Spleen (tissue), 11 donors: ENCODE results near the gene RD3L. TPM values are rescaled to one million over a fixed set of nuclear protein-coding genes. Genes with fewer than 3 reads are reported as not detected.

Source experiments
- DNase-seq: peaks from one replicate; pipeline ENCODE4 v3.0.0-alpha.2; 2020
- H3K27ac ChIP-seq, 8 donors: fragments of 200-600 bp; sonication (generic) in 7 of 8; 1 replicate in 4 of 8; 2 replicates in 4 of 8; pipeline versions ENCODE4 v1.5.0 to v1.8.0; 2016 to 2021; ENCODE audit warnings: inconsistent platforms in 4 of 8, mild to moderate bottlenecking in 4 of 8, moderate library complexity in 1 of 8
- H3K27me3 ChIP-seq, 7 donors: fragments of 200-600 bp; sonication (generic) in 6 of 7; replicated peaks in 1 of 7; 1 replicate in 4 of 7; 2 replicates in 3 of 7; pipeline versions ENCODE4 v1.5.0 to v1.8.0; 2016 to 2021; ENCODE audit warnings: inconsistent platforms in 3 of 7, mild to moderate bottlenecking in 1 of 7
- H3K36me3 ChIP-seq, 6 donors: fragments of 200-600 bp; sonication (generic) in 5 of 6; 1 replicate in 4 of 6; 2 replicates in 2 of 6; pipeline versions ENCODE4 v1.5.0 to v1.8.0; 2016 to 2021; ENCODE audit warnings: inconsistent platforms in 2 of 6
- H3K4me1 ChIP-seq, 6 donors: fragments of 200-600 bp; sonication (generic) in 5 of 6; 1 replicate in 3 of 6; 2 replicates in 3 of 6; pipeline versions ENCODE4 v1.5.0 to v1.8.0; 2016 to 2021; ENCODE audit warnings: inconsistent platforms in 3 of 6
- H3K4me3 ChIP-seq, 8 donors: fragments of 200-600 bp; sonication (generic) in 7 of 8; 1 replicate in 4 of 8; 2 replicates in 4 of 8; pipeline versions ENCODE4 v1.5.0 to v1.8.0; 2016 to 2021; ENCODE audit warnings: inconsistent platforms in 4 of 8, mild to moderate bottlenecking in 4 of 8, moderate library complexity in 2 of 8
- H3K9me3 ChIP-seq, 8 donors: fragments of 200-600 bp; sonication (generic) in 7 of 8; 1 replicate in 4 of 8; 2 replicates in 4 of 8; pipeline versions ENCODE4 v1.5.0 to v1.8.0; 2016 to 2021; ENCODE audit warnings: inconsistent platforms in 4 of 8
- POLR2A ChIP-seq, 3 donors: fragments of 450-650 bp; IDR thresholded peaks; one replicate each; pipeline ENCODE4 v1.5.1; 2017; ENCODE audit warnings: antibody characterized with exemption in 3 of 3, mild to moderate bottlenecking in 1 of 3
- POLR2AphosphoS5 ChIP-seq, 3 donors: sonication (generic); formaldehyde crosslinking; IDR thresholded peaks; one replicate each; pipeline ENCODE4 v1.5.1; 2017; ENCODE audit warnings: antibody characterized with exemption in 3 of 3
- WGBS, 5 donors: extraction: QIAGEN DNeasy Blood & Tissue Kit in 3 of 5; methylation state at CpG; one replicate each; pipeline versions ENCODE4 v1.1.5 to v1.1.7; 2013 to 2018; 5-methylcytosine and 5-hydroxymethylcytosine counted together
- intact Hi-C: fragments of 100-400 bp; cut with DNase I; formaldehyde crosslinking; loops from one replicate; pipeline ENCODE4 v1.15.0; 2023; ENCODE audit warnings: low total_unique reads
- polyA plus RNA-seq, 3 donors: library from polyadenylated mRNA; stranded (reverse); fragments of 200-250 nt; gene quantifications; one replicate each; pipeline ENCODE4 v1.2.1, GENCODE V29; 2013
- total RNA-seq, 7 donors: library from RNA; depleted of rRNA in 3 of 7; stranded (reverse); fragments of >200 nt in 3 of 7; fragmentation: NEBNext Ultra II Directional in 4 of 7; extraction: Animal tissue kit (Norgen Biotek cat#: 25700) in 4 of 7; gene quantifications; one replicate each; pipeline versions ENCODE4 v1.1.0 to v1.2.1, GENCODE V29; 2016 to 2021
- TF ChIP-seq, protein P1 (sequence below), 11 experiments: fragments of 200-600 bp in 7 of 11; fragments of 450-650 bp in 4 of 11; sonication (generic) in 4 of 11; IDR thresholded peaks in 8 of 11; conservative IDR thresholded peaks in 3 of 11; 1 replicate in 7 of 11; 2 replicates in 4 of 11; pipeline versions ENCODE4 v1.4.0 to v1.8.0; 2016 to 2021; ENCODE audit warnings: antibody characterized with exemption in 11 of 11, inconsistent platforms in 4 of 11, mild to moderate bottlenecking in 1 of 11
- donor health status: healthy with polysubstance abuse.
- donor health status: DM: no; HTN: no; CAD: no; lungs with moderate emphysema.
- donor health status: DM: no; HTN: no; CAD: no.
- donor health status: Bipolar disorder and iron deficiency.
- donor health status: healthy.
- donor health status: DM: no; HTN: no; CAD: no.
- donor health status: DM: yes; HTN: yes; CAD: no.

Gene RD3L
- total and polyA plus RNA-seq, 10 donors = not detected

DNA sequence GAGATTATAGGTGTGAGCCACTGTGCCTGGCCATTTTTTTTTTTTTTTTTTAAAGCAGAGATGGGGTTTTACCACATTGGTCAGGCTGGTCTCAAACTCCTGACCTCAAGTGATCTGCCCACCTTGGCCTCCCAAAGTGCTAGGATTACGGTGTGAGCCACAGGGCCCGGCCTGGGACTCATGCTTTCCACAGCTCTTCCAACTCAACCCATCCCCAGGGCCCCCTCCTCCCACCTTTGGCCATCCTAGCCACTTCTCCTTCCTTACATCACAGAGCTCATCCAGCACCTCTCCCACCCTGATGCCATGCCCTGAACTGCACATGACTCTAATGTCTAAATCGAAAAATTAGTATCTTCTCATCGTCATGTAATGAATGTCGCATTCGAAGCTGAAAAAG lies 26.7 kb downstream of the RD3L start:
- Histone ChIP-seq H3K36me3 (peaks cover 0 to 84% (median 49%) of the 10 kb centered on the region in 6 donors), H3K27me3 (no peaks in the 10 kb centered on the region), H3K9me3 (no peaks in the 10 kb centered on the region), H3K27ac (no peak overlapping the region), H3K4me3 (no peak overlapping the region), H3K4me1 (peaks cover 7 to 55% (median 30%) of the 10 kb centered on the region in 6 donors)
- TF ChIP-seq, protein P1, sequence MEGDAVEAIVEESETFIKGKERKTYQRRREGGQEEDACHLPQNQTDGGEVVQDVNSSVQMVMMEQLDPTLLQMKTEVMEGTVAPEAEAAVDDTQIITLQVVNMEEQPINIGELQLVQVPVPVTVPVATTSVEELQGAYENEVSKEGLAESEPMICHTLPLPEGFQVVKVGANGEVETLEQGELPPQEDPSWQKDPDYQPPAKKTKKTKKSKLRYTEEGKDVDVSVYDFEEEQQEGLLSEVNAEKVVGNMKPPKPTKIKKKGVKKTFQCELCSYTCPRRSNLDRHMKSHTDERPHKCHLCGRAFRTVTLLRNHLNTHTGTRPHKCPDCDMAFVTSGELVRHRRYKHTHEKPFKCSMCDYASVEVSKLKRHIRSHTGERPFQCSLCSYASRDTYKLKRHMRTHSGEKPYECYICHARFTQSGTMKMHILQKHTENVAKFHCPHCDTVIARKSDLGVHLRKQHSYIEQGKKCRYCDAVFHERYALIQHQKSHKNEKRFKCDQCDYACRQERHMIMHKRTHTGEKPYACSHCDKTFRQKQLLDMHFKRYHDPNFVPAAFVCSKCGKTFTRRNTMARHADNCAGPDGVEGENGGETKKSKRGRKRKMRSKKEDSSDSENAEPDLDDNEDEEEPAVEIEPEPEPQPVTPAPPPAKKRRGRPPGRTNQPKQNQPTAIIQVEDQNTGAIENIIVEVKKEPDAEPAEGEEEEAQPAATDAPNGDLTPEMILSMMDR (IDR thresholded peaks at IDR 0.05 in 8 of 11, conservative IDR thresholded peaks at IDR 0.05 in 3 of 11) = no peak
- no peak for TF ChIP-seq POLR2A (IDR thresholded peaks at IDR 0.05)
- no peak for TF ChIP-seq POLR2AphosphoS5 (IDR thresholded peaks at IDR 0.05)
- intact Hi-C loops = loop anchor here (10.0 kb wide), 1 partner anchor 341 kb away; no protein-coding TSS in a partner anchor
- DNase-seq = peak; percentile 30
- WGBS, 5 donors = 91 to 96% (median 94%) methylated on average over 6 of the region's 6 CpGs

- no peak overlapping the region for H3K4me3 ChIP-seq
- H3K4me1 ChIP-seq = peaks cover 8 to 23% (median 11%) of the 10 kb centered on the region in 6 donors
- H3K27ac ChIP-seq = no peak overlapping the region
- DNase-seq = peak; percentile 41
- intact Hi-C loops = loop anchor here (5.0 to 10.0 kb wide), 2 partner anchors 104 to 336 kb away; no protein-coding TSS in a partner anchor
- TF ChIP-seq POLR2AphosphoS5 (IDR thresholded peaks at IDR 0.05) (no peak), POLR2A (IDR thresholded peaks at IDR 0.05) (no peak)
- TF ChIP-seq, protein P1 (IDR thresholded peaks at IDR 0.05 in 8 of 11, conservative IDR thresholded peaks at IDR 0.05 in 3 of 11) = no peak
- no peaks in the 10 kb centered on the region for H3K9me3 ChIP-seq
- peaks cover 0 to 66% (median 43%) of the 10 kb centered on the region in 6 donors for H3K36me3 ChIP-seq
- WGBS, 5 donors = 76 to 90% (median 79%) methylated on average over 5 to 6 of the region's 6 CpGs
- no peaks in the 10 kb centered on the region for H3K27me3 ChIP-seq
These were observed 31.3 kb downstream of the RD3L start for GRCh38 chr14:103910984-103911383.

DNA sequence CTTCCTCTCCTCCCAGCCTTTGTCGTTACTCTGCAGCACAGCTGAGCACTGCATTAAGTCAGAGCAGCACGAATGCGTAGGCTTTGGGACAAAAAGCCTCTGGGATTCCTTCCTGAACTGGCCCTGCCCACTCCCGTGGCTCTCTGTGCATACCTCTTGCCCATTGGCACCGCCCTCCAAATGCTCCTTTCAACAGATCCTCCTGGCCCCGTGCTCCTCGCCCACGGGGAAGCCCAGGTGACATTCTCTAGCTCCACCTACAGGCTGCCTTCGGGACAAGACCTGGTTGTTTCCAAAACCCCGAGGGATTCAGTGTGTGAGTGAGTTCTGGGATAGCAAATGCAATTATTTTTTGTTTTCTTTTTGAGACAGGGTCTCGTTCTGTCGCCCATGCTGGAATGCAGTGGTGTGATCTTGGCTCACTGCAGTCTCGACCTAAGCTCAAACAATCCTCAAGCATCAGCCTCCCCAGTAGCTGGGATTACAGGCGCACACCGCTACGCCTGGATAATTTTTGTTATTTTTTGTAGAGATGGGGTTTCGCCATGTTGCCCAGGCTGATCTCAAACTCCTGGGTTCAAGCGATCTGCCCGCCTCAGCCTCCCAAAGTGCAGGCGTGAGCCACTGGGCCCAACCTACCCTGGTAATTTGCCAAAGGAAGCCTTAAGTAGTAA lies 31.9 kb downstream of the RD3L start:
- DNase-seq = peak; percentile 89
- Histone ChIP-seq H3K36me3 (peaks cover 0 to 60% (median 41%) of the 10 kb centered on the region in 6 donors), H3K4me3 (peak overlapping the region in 5 of 8 donors; percentile 6 to 54 (median 17)), H3K9me3 (no peaks in the 10 kb centered on the region), H3K27ac (peak overlapping the region in 6 of 8 donors; percentile 3 to 48 (median 30)), H3K4me1 (peaks cover 8 to 26% (median 13%) of the 10 kb centered on the region in 6 donors), H3K27me3 (no peaks in the 10 kb centered on the region)
- TF ChIP-seq, protein P1 (IDR thresholded peaks at IDR 0.05 in 8 of 11, conservative IDR thresholded peaks at IDR 0.05 in 3 of 11) = peak; percentile 41 to 85 (median 76)
- TF ChIP-seq POLR2AphosphoS5 (IDR thresholded peaks at IDR 0.05) (peak; percentile 8 to 67 (median 51)), POLR2A (IDR thresholded peaks at IDR 0.05) (no peak)
- intact Hi-C loops = loop anchor here (5.0 to 10.0 kb wide), 2 partner anchors 103 to 336 kb away; no protein-coding TSS in a partner anchor
- 30 to 33% (median 31%) methylated on average over 20 of the region's 20 CpGs for WGBS, 5 donors
